ENCODE measurements around the gene VCL. TPM values are rescaled to one million over a fixed set of nuclear protein-coding genes. Genes with fewer than 3 reads are reported as not detected.
A peak's percentile ranks its signal among the peaks of the same experiment; 100 is the strongest.

VCL gene
- total and polyA plus RNA-seq, 9 of the 15 experiments (the other 6 are each of a cell fraction or from before 2014, with no cell fraction given) = 29.8 to 186 (median 76.4) TPM

DNA sequence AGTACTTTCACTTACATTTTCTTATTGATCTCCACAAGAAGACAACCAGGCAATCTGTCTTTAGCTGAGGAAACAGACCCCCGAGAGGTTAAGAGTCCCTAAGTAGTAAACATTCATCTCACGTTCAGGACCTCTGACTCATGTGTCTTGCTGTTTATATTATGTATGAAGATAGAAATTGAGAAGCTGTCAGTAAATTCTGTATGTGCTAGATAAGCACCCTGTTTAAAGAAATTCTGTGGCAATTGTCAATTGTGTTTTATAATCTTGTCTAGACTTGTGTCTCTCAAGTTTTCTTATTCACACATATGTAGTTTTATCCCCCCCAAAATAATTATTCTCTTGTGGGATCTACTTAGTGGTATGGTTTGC lies 167.6 kb downstream of the VCL start:
- no peak for FAIRE-seq
- no peaks in the 10 kb centered on the region for H3K36me3 ChIP-seq (ENCODE audit: control insufficient read depth, insufficient read depth, low read length)
- H3K9me3 ChIP-seq (replicated peaks; ENCODE audit: control insufficient read depth, insufficient read depth, low read depth, low read length) = no peaks in the 10 kb centered on the region
- 10% methylated on average over 2 of the region's 2 CpGs for WGBS (ENCODE audit: insufficient coverage, low coverage, missing lambda C conversion rate)
- ChIA-PET POLR2A (interaction anchor here (0.6 to 5.6 kb wide), 4 partner anchors 8 to 852 kb away, joined by 3 to 43 read pairs (median 5); no protein-coding TSS in a partner anchor), CTCF (ENCODE audit: low intra/inter-chr PET ratio) (no interaction called here)
- H2AFZ ChIP-seq (ENCODE audit: low read depth, low read length) = no peak overlapping the region
- H3K9me1 ChIP-seq (ENCODE audit: control insufficient read depth, insufficient read depth, low read length) = no peaks in the 10 kb centered on the region
- H3K27me3 ChIP-seq (ENCODE audit: control insufficient read depth in 2 of 2, insufficient read depth in 2 of 2, low read length in 2 of 2) = no peaks in the 10 kb centered on the region
- BruUV-seq (replicated peaks) = no TSS peak
- no peak overlapping the region for H3K27ac ChIP-seq (ENCODE audit: extremely low read depth, low read depth, low read length)
- H3K4me1 ChIP-seq (replicated peaks in 1 of 2; ENCODE audit: control insufficient read depth in 2 of 2, insufficient read depth in 2 of 2, low read length in 2 of 2) = peaks cover 0 to 8% of the 10 kb centered on the region in 2 experiments; a peak in 3 of 5 replicates
- in situ Hi-C loops (cut with MboI) = no loop called here
- no peak overlapping the region for H3K4me2 ChIP-seq (ENCODE audit: insufficient read depth, low read length)
- no peaks in the 10 kb centered on the region for H4K20me1 ChIP-seq (replicated peaks; ENCODE audit: control insufficient read depth, insufficient read depth, low read length)
- H3K4me3 ChIP-seq = no peak overlapping the region
- DNase-seq (ENCODE audit: extremely low read depth in 1 of 4, low spot score in 3 of 4) = peak; percentile 33 to 44 (median 39)
- H3K79me2 ChIP-seq (ENCODE audit: control insufficient read depth, insufficient read depth, low read length) = peaks cover 9% of the 10 kb centered on the region; the same call in 1 of the 3 replicates
- H3K9ac ChIP-seq (ENCODE audit: insufficient read depth in 1 of 2, low read depth in 2 of 2, low read length in 2 of 2) = no peak overlapping the region
- peak; percentile 50; the same call in 2 of the 3 replicates for ATAC-seq
- intact Hi-C loops (cut with micrococcal nuclease) = no loop called here
- TF ChIP-seq YBX1 (IDR thresholded peaks at IDR 0.05) (no peak), TBL1XR1 (IDR thresholded peaks at IDR 0.05; ENCODE audit: low read length in 2 of 2) (no peak), ZNF253 (CRISPR knock-in tag; conservative IDR thresholded peaks at IDR 0.05) (no peak), TEAD4 (IDR thresholded peaks at IDR 0.05; ENCODE audit: low read length) (peak; percentile 37), TEAD4 (CRISPR knock-in tag; IDR thresholded peaks at IDR 0.05; ENCODE audit: borderline replicate concordance) (no peak), CHAMP1 (IDR thresholded peaks at IDR 0.05) (no peak), GATAD2B (IDR thresholded peaks at IDR 0.05; ENCODE audit: borderline replicate concordance) (0 out of 2 replicates have a peak, but pooled peaks have one; percentile 9), PPARD (CRISPR knock-in tag; IDR thresholded peaks at IDR 0.05) (no peak), DNMT1 (IDR thresholded peaks at IDR 0.05) (no peak), BRD9 (IDR thresholded peaks at IDR 0.05; ENCODE audit: low read depth, partially characterized antibody) (no peak), TAL1 (IDR thresholded peaks at IDR 0.05) (peak; percentile 44; the same call in 1 of the 2 replicates), MEIS2 (IDR thresholded peaks at IDR 0.05; ENCODE audit: partially characterized antibody) (peak; percentile 66), PBX2 (CRISPR knock-in tag; IDR thresholded peaks at IDR 0.05; ENCODE audit: low read depth) (no peak), PBX2 (tag; conservative IDR thresholded peaks at IDR 0.05; ENCODE audit: low read depth) (0 out of 2 replicates have a peak, but pooled peaks have one; percentile 20)
- TF ChIP-seq, protein P1, sequence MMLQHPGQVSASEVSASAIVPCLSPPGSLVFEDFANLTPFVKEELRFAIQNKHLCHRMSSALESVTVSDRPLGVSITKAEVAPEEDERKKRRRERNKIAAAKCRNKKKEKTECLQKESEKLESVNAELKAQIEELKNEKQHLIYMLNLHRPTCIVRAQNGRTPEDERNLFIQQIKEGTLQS (IDR thresholded peaks at IDR 0.05) = peak; percentile 42
- TF ChIP-seq, protein P1 (CRISPR knock-in tag; conservative IDR thresholded peaks at IDR 0.05) = no peak
- TF ChIP-seq, protein P2, sequence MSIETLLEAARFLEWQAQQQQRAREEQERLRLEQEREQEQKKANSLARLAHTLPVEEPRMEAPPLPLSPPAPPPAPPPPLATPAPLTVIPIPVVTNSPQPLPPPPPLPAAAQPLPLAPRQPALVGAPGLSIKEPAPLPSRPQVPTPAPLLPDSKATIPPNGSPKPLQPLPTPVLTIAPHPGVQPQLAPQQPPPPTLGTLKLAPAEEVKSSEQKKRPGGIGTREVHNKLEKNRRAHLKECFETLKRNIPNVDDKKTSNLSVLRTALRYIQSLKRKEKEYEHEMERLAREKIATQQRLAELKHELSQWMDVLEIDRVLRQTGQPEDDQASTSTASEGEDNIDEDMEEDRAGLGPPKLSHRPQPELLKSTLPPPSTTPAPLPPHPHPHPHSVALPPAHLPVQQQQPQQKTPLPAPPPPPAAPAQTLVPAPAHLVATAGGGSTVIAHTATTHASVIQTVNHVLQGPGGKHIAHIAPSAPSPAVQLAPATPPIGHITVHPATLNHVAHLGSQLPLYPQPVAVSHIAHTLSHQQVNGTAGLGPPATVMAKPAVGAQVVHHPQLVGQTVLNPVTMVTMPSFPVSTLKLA (conservative IDR thresholded peaks at IDR 0.05) = peak; percentile 41 to 58; a peak in 2 of 4 replicates

Data from K562 (cell line).